CD14-positive monocyte (primary cell): ENCODE measurements around the gene TMEM236. TPM values are rescaled to one million over a fixed set of nuclear protein-coding genes. Genes with fewer than 3 reads are reported as not detected.

Experiments
- DNase-seq, 3 donors: peaks; one replicate each; pipeline ENCODE4 v3.0.0-alpha.2; 2011 to 2022
- H2AFZ ChIP-seq: 2 replicates; pipeline ENCODE4 v1.6.0; 2012; ENCODE audit warnings: mild to moderate bottlenecking, low read depth, low read length, inconsistent platforms; ENCODE audit not compliant: insufficient read depth, poor library complexity, severe bottlenecking
- H3K27ac ChIP-seq, 2 donors: 1 replicate in 1 of 2; 2 replicates in 1 of 2; pipeline ENCODE4 v1.5.1; 2012 to 2013; ENCODE audit warnings: low read length in 2 of 2, control low read depth in 1 of 2, inconsistent platforms in 1 of 2, low read depth in 1 of 2, mild to moderate bottlenecking in 1 of 2
- H3K27me3 ChIP-seq, 2 donors: one replicate each; pipeline versions ENCODE4 v1.6.0 to v1.6.1; 2011 to 2013; ENCODE audit warnings: low read length in 2 of 2; ENCODE audit not compliant: control insufficient read depth in 2 of 2, insufficient read depth in 2 of 2
- H3K36me3 ChIP-seq, 2 donors: replicated peaks in 1 of 2; 1 replicate in 1 of 2; 2 replicates in 1 of 2; pipeline versions ENCODE4 v1.5.1 to v1.6.1; 2012 to 2013; ENCODE audit warnings: low read length in 2 of 2, control low read depth in 1 of 2, inconsistent platforms in 1 of 2, mild to moderate bottlenecking in 1 of 2; ENCODE audit not compliant: insufficient read depth in 2 of 2, control insufficient read depth in 1 of 2
- H3K4me1 ChIP-seq, 2 donors: 1 replicate in 1 of 2; 2 replicates in 1 of 2; pipeline versions ENCODE4 v1.5.1 to v1.6.1; 2012 to 2013; ENCODE audit warnings: low read length in 2 of 2, control low read depth in 1 of 2, inconsistent platforms in 1 of 2, mild to moderate bottlenecking in 1 of 2, moderate library complexity in 1 of 2; ENCODE audit not compliant: insufficient read depth in 2 of 2, control insufficient read depth in 1 of 2
- H3K4me2 ChIP-seq: replicated peaks from 2 replicates; pipeline ENCODE3; 2012; ENCODE audit warnings: low read length, moderate library complexity, mild to moderate bottlenecking; ENCODE audit not compliant: poor library complexity, severe bottlenecking; ENCODE audit errors: extremely low read depth
- H3K4me3 ChIP-seq, 3 experiments: fragments of 200-600 bp in 1 of 3; sonication (generic) in 1 of 3; replicated peaks in 1 of 3; 1 replicate in 2 of 3; 2 replicates in 1 of 3; pipeline ENCODE4 v1.5.1; 2011 to 2013; ENCODE audit warnings: low read length in 3 of 3, mild to moderate bottlenecking in 3 of 3, control low read depth in 2 of 3, low read depth in 2 of 3, inconsistent platforms in 1 of 3, moderate library complexity in 1 of 3
- H3K79me2 ChIP-seq: 2 replicates; pipeline ENCODE4 v1.6.0; 2012; ENCODE audit warnings: mild to moderate bottlenecking, control low read depth, inconsistent platforms, low read length, moderate library complexity; ENCODE audit not compliant: insufficient read depth
- H3K9ac ChIP-seq: 2 replicates; pipeline ENCODE4 v1.6.0; 2017; ENCODE audit warnings: low read length, mild to moderate bottlenecking; ENCODE audit not compliant: insufficient read depth, poor library complexity, severe bottlenecking
- H3K9me3 ChIP-seq, 2 donors: replicated peaks in 1 of 2; 1 replicate in 1 of 2; 2 replicates in 1 of 2; pipeline versions ENCODE4 v1.5.1 to v1.6.1; 2012 to 2013; ENCODE audit warnings: low read length in 2 of 2, control low read depth in 1 of 2; ENCODE audit not compliant: control insufficient read depth in 1 of 2, insufficient read depth in 1 of 2
- H4K20me1 ChIP-seq: 2 replicates; pipeline ENCODE4 v1.6.0; 2012; ENCODE audit warnings: mild to moderate bottlenecking, low read length, control low read depth, moderate library complexity; ENCODE audit not compliant: insufficient read depth
- H3K27ac Mint-ChIP-seq, 7 donors: one replicate each; pipeline ENCODE4 v1.8.0; 2020; ENCODE audit warnings: mild to moderate bottlenecking in 7 of 7, mixed read lengths in 7 of 7, moderate library complexity in 6 of 7, inconsistent platforms in 2 of 7
- H3K27me3 Mint-ChIP-seq, 3 donors: one replicate each; pipeline ENCODE4 v1.8.0; 2021 to 2022; ENCODE audit warnings: low read depth in 3 of 3, mild to moderate bottlenecking in 3 of 3, mixed read lengths in 3 of 3, moderate library complexity in 3 of 3, inconsistent platforms in 1 of 3
- H3K36me3 Mint-ChIP-seq, 2 donors: one replicate each; pipeline ENCODE4 v1.8.0; 2020; ENCODE audit warnings: mixed read lengths in 2 of 2, inconsistent platforms in 1 of 2, mild to moderate bottlenecking in 1 of 2
- H3K4me1 Mint-ChIP-seq: one replicate; pipeline ENCODE4 v1.8.0; 2020; ENCODE audit warnings: mild to moderate bottlenecking, mixed read lengths
- H3K4me3 Mint-ChIP-seq, 2 donors: one replicate each; pipeline ENCODE4 v1.8.0; 2020; ENCODE audit warnings: mild to moderate bottlenecking in 2 of 2, mixed read lengths in 2 of 2, moderate library complexity in 1 of 2
- H3K9me3 Mint-ChIP-seq, 7 donors: one replicate each; pipeline ENCODE4 v1.8.0; 2020 to 2022; ENCODE audit warnings: mixed read lengths in 7 of 7, mild to moderate bottlenecking in 6 of 7, moderate library complexity in 6 of 7, inconsistent platforms in 2 of 7
- CTCF ChIP-seq: fragments of 200-600 bp; IDR thresholded peaks from one replicate; pipeline ENCODE4 v1.8.0; 2022; ENCODE audit warnings: antibody characterized with exemption, mild to moderate bottlenecking
- WGBS: methylation state at CpG from one replicate; pipeline ENCODE4 v1.1.5; 2013; ENCODE audit warnings: missing lambda C conversion rate; ENCODE audit not compliant: insufficient coverage; 5-methylcytosine and 5-hydroxymethylcytosine counted together
- intact Hi-C, 2 donors: fragments of 100-400 bp; cut with micrococcal nuclease; formaldehyde crosslinking; loops; one replicate each; pipeline versions ENCODE4 v1.15.0 to v1.15.1; 2023
- polyA plus RNA-seq, 3 donors: library from polyadenylated mRNA; depleted of rRNA in 1 of 3; unstranded in 2 of 3; stranded (reverse) in 1 of 3; fragments of 300-500 nt in 2 of 3; fragments of >200 nt in 1 of 3; fragmentation: Illumina TruSeq in 2 of 3; gene quantifications; 1 replicate in 2 of 3; 2 replicates in 1 of 3; pipeline ENCODE4 v1.2.3, GENCODE V29; 2012 to 2021

The TMEM236 gene
- polyA plus RNA-seq, 3 donors, result 0.08 TPM; not detected in 2

- Histone ChIP-seq H3K9me3 (no peaks in the 10 kb centered on the region), H3K27me3 (no peaks in the 10 kb centered on the region), H3K27ac (no peak overlapping the region), H3K4me3 (no peak overlapping the region), H3K4me1 (peaks cover 37 to 40% of the 10 kb centered on the region in 2 donors), H2AFZ (no peak overlapping the region), H3K4me2 (no peak overlapping the region), H4K20me1 (no peaks in the 10 kb centered on the region), H3K9ac (no peak overlapping the region), H3K36me3 (no peaks in the 10 kb centered on the region), H3K79me2 (no peaks in the 10 kb centered on the region)
- intact Hi-C loops, result no loop called here
- 97% methylated on average over 3 of the region's 7 CpGs for WGBS
- TF ChIP-seq CTCF, result no peak
- H3K9me3 Mint-ChIP-seq, result no peaks in the 10 kb centered on the region
- no peak for DNase-seq
- H3K4me1 Mint-ChIP-seq, result peaks cover 52% of the 10 kb centered on the region
- no peak overlapping the region for H3K27ac Mint-ChIP-seq
- peaks cover 0 to 3% (median 0%) of the 10 kb centered on the region in 3 donors for H3K27me3 Mint-ChIP-seq
- no peak overlapping the region for H3K4me3 Mint-ChIP-seq
- H3K36me3 Mint-ChIP-seq, result no peaks in the 10 kb centered on the region
These were observed 67.8 kb downstream of the TMEM236 start for GRCh38 chr10:17819836-17820235.

GRCh38 chr10:17820943-17821342 is 68.9 kb downstream of the TMEM236 start:
- no peak overlapping the region for H3K4me2 ChIP-seq
- H3K4me1 ChIP-seq, result peaks cover 26 to 29% of the 10 kb centered on the region in 2 donors
- no peak overlapping the region for H3K27ac ChIP-seq
- H3K9ac ChIP-seq, result no peak overlapping the region
- TF ChIP-seq CTCF, result no peak
- no peak overlapping the region for H2AFZ ChIP-seq
- H3K79me2 ChIP-seq, result no peaks in the 10 kb centered on the region
- intact Hi-C loops, result no loop called here
- Mint-ChIP-seq H3K9me3 (no peaks in the 10 kb centered on the region), H3K27me3 (peaks cover 0 to under 1% (median 0%) of the 10 kb centered on the region in 3 donors), H3K27ac (peak overlapping the region in 1 of 7 donors; percentile 42), H3K4me1 (peaks cover 41% of the 10 kb centered on the region), H3K4me3 (no peak overlapping the region), H3K36me3 (no peaks in the 10 kb centered on the region)
- no peaks in the 10 kb centered on the region for H3K9me3 ChIP-seq
- DNase-seq, result no peak
- WGBS, result no CpG with 5 or more reads among the region's 3 CpGs
- no peaks in the 10 kb centered on the region for H3K36me3 ChIP-seq
- no peaks in the 10 kb centered on the region for H4K20me1 ChIP-seq
- H3K27me3 ChIP-seq, result no peaks in the 10 kb centered on the region
- no peak overlapping the region for H3K4me3 ChIP-seq
